ENCODE data around the gene CNOT4. TPM values are rescaled to one million over a fixed set of nuclear protein-coding genes. Genes with fewer than 3 reads are reported as not detected.
"Not testable (repeated sequence)": the region's sequence is repeated elsewhere in the genome, so short reads cannot be mapped to it uniquely, and the experiment has no call there.

Gene CNOT4
- total and polyA plus RNA-seq, 3 donors from 2014 or later: 38.2 to 56.7 (median 53.2) TPM

GRCh38 chr7:135355377-135356048 lies 154.4 kb downstream of the CNOT4 start:
- no peak for DNase-seq
- H3K27ac ChIP-seq: no peak overlapping the region
- H3K27me3 ChIP-seq: no peaks in the 10 kb centered on the region
- no peaks in the 10 kb centered on the region for H3K36me3 ChIP-seq (ENCODE audit: low read depth, missing control alignments)
- no peaks in the 10 kb centered on the region for H3K9me3 ChIP-seq
- TF ChIP-seq CTCF (IDR thresholded peaks at IDR 0.05) (no peak), POLR2A (IDR thresholded peaks at IDR 0.05) (no peak)
- WGBS, 2 donors: 74 to 75% methylated on average over 4 of the region's 4 CpGs
- intact Hi-C loops (cut with DNase I; ENCODE audit: low total_unique reads): no loop called here
- H3K4me1 ChIP-seq: no peaks in the 10 kb centered on the region
- no peak overlapping the region for H3K4me3 ChIP-seq

- H3K36me3 ChIP-seq (ENCODE audit: low read depth, missing control alignments): no peaks in the 10 kb centered on the region
- no peaks in the 10 kb centered on the region for H3K4me1 ChIP-seq
- TF ChIP-seq CTCF (IDR thresholded peaks at IDR 0.05): no peak
- TF ChIP-seq POLR2A (IDR thresholded peaks at IDR 0.05): no peak
- H3K4me3 ChIP-seq: no peak overlapping the region
- H3K9me3 ChIP-seq: no peaks in the 10 kb centered on the region
- no peak for DNase-seq
- intact Hi-C loops (cut with DNase I; ENCODE audit: low total_unique reads): no loop called here
- H3K27me3 ChIP-seq: no peaks in the 10 kb centered on the region
- H3K27ac ChIP-seq: no peak overlapping the region
- WGBS, 2 donors: 73 to 79% methylated on average over 3 of the region's 3 CpGs
Measured at GRCh38 chr7:135353832-135354231, 156.1 kb downstream of the CNOT4 start.

- H3K4me3 ChIP-seq: no peak overlapping the region
- no peaks in the 10 kb centered on the region for H3K9me3 ChIP-seq
- no peaks in the 10 kb centered on the region for H3K36me3 ChIP-seq (ENCODE audit: low read depth, missing control alignments)
- 91 to 92% methylated on average over 5 of the region's 5 CpGs for WGBS, 2 donors
- intact Hi-C loops (cut with DNase I; ENCODE audit: low total_unique reads): no loop called here
- H3K27me3 ChIP-seq: no peaks in the 10 kb centered on the region
- no peaks in the 10 kb centered on the region for H3K4me1 ChIP-seq
- DNase-seq: no peak
- H3K27ac ChIP-seq: no peak overlapping the region
- TF ChIP-seq CTCF (IDR thresholded peaks at IDR 0.05): no peak
- TF ChIP-seq POLR2A (IDR thresholded peaks at IDR 0.05): no peak
Measured at GRCh38 chr7:135352285-135352684, 157.6 kb downstream of the CNOT4 start.

DNA sequence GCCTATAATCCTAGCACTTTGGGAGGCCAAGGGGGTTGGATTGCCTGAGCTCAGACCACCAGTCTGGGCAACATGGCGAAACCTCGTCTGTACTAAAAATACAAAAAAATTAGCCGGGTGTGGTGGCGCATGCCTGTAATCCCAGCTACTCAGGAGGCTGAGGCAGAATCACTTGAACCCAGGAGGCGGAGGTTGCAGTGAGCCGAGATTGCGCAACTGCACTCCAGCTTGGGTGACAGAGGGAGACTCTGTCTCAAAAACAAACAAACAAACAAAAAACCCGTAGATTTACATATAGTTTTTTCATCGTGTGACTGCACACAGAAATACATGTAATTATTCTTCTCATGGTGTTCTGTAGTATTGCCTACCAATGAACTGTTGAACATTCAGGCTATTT lies 158.8 kb downstream of the CNOT4 start:
- 85 to 86% methylated on average over 9 of the region's 9 CpGs for WGBS, 2 donors
- H3K4me3 ChIP-seq; H3K9me3 ChIP-seq; H3K36me3 ChIP-seq (ENCODE audit: low read depth, missing control alignments); H3K4me1 ChIP-seq; H3K27me3 ChIP-seq; DNase-seq; intact Hi-C loops (cut with DNase I; ENCODE audit: low total_unique reads); H3K27ac ChIP-seq: not testable (repeated sequence)

GRCh38 chr7:135349746-135350145 lies 160.2 kb downstream of the CNOT4 start:
- Histone ChIP-seq H3K4me3 (no peak overlapping the region), H3K36me3 (ENCODE audit: low read depth, missing control alignments) (no peaks in the 10 kb centered on the region), H3K27me3 (no peaks in the 10 kb centered on the region), H3K9me3 (no peaks in the 10 kb centered on the region), H3K4me1 (no peaks in the 10 kb centered on the region), H3K27ac (no peak overlapping the region)
- no peak for DNase-seq
- intact Hi-C loops (cut with DNase I; ENCODE audit: low total_unique reads): no loop called here
- TF ChIP-seq POLR2A (IDR thresholded peaks at IDR 0.05) (no peak), CTCF (IDR thresholded peaks at IDR 0.05) (no peak)
- 84 to 89% methylated on average over 1 of the region's 1 CpG for WGBS, 2 donors
